Activated T-cell treated with anti-CD3 and anti-CD28 coated beads, Interleukin-2, amount 50 U/mL, for 72 hours (primary cell): ENCODE measurements around the gene RASAL1. TPM values are rescaled to one million over a fixed set of nuclear protein-coding genes. Genes with fewer than 3 reads are reported as not detected.
"Not testable (repeated sequence)": the region's sequence is repeated elsewhere in the genome, so short reads cannot be mapped to it uniquely, and the experiment has no call there.

Source experiments
- ATAC-seq, 2 donors: fragments of 150-1000 bp; cut with Tn5 transposase; replicated peaks in 1 of 2; 2 replicates each; pipeline ENCODE4 v1.10.0; 2021; ENCODE audit warnings: moderate library complexity in 2 of 2, mild to moderate bottlenecking in 1 of 2
- DNase-seq, 2 donors: peaks; one replicate each; pipeline ENCODE4 v3.0.0; 2021 to 2022; ENCODE audit warnings: mixed read lengths in 1 of 2
- H3K27ac Mint-ChIP-seq: one replicate; pipeline ENCODE4 v1.8.0; 2022; ENCODE audit warnings: mild to moderate bottlenecking, moderate library complexity, mixed read lengths
- H3K27me3 Mint-ChIP-seq: one replicate; pipeline ENCODE4 v1.8.0; 2022; ENCODE audit warnings: low read depth, mixed read lengths
- H3K36me3 Mint-ChIP-seq, 2 donors: one replicate each; pipeline ENCODE4 v1.8.0; 2022; ENCODE audit warnings: mixed read lengths in 2 of 2, mild to moderate bottlenecking in 1 of 2; ENCODE audit not compliant: insufficient read depth in 2 of 2
- H3K4me1 Mint-ChIP-seq: one replicate; pipeline ENCODE4 v1.8.0; 2022; ENCODE audit warnings: low read depth, mixed read lengths
- H3K4me3 Mint-ChIP-seq, 2 donors: one replicate each; pipeline ENCODE4 v1.8.0; 2022; ENCODE audit warnings: mild to moderate bottlenecking in 2 of 2, mixed read lengths in 2 of 2, moderate library complexity in 2 of 2
- H3K9me3 Mint-ChIP-seq, 2 donors: one replicate each; pipeline ENCODE4 v1.8.0; 2022; ENCODE audit warnings: mixed read lengths in 2 of 2
- total RNA-seq, 2 donors: library from RNA; stranded (reverse); gene quantifications; one replicate each; pipeline ENCODE4 v1.2.3, GENCODE V29; 2022

Gene RASAL1
- total RNA-seq, 2 donors from 2014 or later, result 6.7 to 13.4 TPM

DNA sequence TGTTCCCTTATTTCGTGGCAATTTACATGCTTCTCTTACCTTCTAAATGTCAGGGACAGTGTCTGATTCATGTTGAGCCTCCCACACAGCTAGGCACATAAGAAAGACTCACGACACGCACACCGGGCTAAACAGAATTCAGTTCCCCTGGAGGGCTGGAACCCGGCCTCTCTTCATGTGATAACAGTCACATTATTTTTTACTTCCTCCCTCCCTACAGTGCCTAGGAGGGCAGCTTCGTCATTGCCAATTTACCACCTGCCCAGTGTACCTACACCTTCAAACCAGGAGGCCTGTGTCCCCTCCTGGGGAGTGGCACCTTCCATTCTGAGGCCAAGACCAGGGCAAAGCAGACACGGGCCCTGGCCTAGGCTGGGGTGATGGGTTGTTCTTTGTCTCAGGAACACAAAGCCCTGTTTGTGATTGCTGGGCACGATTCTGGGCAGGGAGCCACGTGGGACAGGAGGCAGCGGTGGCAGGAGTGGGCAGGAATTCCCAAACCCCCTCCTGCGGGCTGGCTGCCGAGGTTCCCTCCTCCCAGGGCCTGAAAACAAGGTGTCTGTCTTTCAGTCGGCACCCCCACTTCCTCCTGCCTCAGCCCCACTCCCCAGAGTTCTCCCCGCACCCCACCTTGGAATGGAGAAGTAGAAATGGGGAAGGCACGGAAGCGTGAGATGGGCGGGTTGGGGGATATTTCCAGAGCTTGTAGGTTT is 6.8 kb upstream of the RASAL1 start:
- Mint-ChIP-seq H3K9me3 (no peaks in the 10 kb centered on the region), H3K4me3 (peak overlapping the region in 1 of 2 donors; percentile 4), H3K27ac (peak overlapping the region; percentile 40), H3K36me3 (no peaks in the 10 kb centered on the region), H3K4me1 (peaks cover 15% of the 10 kb centered on the region), H3K27me3 (peaks cover 2% of the 10 kb centered on the region)
- ATAC-seq (peak; percentile 88 to 90), DNase-seq (peak; percentile 21 to 32)

DNA sequence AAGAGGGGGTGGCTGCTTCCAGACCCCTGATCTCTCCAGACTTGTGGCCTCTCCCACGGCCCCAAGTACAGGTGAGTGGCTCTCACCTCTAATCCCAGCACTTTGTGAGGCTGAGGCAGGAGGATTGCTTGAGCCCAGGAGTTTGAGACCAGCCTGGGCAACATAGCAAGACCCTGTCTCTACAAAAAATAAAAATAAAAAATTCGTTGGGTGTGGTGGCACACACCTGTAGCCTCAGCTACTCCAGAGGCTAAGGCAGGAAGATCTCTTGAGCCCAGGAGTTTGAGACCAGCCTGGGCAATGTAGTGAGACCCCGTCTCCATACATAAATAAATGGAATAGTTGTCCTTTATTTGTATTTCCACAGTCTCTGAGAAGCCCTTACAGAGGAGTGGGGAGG is 6.2 kb upstream of the RASAL1 start:
- not testable (repeated sequence) for H3K9me3 Mint-ChIP-seq, H3K27me3 Mint-ChIP-seq, ATAC-seq, H3K36me3 Mint-ChIP-seq, DNase-seq, H3K27ac Mint-ChIP-seq
- Mint-ChIP-seq H3K4me3 (peak overlapping the region in 1 of 2 donors; percentile 4), H3K4me1 (peaks cover 18% of the 10 kb centered on the region)

DNA sequence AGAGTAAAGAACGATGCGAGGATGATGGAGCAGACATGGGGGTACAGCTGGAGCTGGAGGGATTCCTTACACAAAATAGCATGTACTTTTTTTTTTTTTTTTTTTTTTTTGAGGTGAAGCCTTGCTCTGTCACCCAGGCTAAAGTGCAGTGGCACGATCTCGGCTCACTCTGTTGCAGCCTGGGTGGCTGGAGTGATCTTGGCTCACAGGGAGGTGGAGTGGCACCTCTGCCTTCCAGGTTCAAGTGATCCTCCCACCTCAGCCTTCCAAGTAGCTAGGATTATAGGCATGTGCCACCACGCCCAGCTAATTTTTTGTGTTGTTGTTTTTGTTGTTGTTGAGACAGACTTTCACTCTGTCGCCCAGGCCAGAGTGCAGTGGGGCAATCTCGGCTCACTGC is 5.1 kb upstream of the RASAL1 start:
- Mint-ChIP-seq H3K36me3 (no peaks in the 10 kb centered on the region), H3K27ac (peak overlapping the region; percentile 40), H3K27me3 (no peaks in the 10 kb centered on the region), H3K4me1 (peaks cover 29% of the 10 kb centered on the region), H3K9me3 (no peaks in the 10 kb centered on the region), H3K4me3 (no peak overlapping the region)
- ATAC-seq (no peak), DNase-seq (no peak)

DNA sequence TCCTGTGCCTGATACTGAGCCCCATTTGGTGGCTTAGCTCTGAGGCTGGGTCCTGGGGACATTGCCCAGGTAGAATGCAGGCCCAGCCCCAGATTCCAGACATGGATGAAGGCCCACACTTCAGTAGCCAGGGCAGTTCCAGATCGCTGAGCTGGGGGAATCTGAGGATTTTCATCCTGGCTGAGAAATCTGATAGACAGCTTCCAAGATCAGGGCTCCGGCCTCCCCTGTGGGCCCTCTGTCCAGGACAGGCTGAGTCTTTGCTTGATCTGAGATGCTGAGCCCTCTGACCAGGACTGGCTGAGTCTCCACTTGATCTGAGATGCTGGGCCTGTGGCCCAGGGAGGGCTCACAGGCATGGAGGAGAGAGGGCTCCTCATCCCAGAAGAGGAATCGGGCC is 3.3 kb upstream of the RASAL1 start:
- no peaks in the 10 kb centered on the region for H3K36me3 Mint-ChIP-seq
- no peaks in the 10 kb centered on the region for H3K9me3 Mint-ChIP-seq
- no peak overlapping the region for H3K4me3 Mint-ChIP-seq
- H3K27me3 Mint-ChIP-seq, result no peaks in the 10 kb centered on the region
- DNase-seq, result no peak
- peaks cover 37% of the 10 kb centered on the region for H3K4me1 Mint-ChIP-seq
- ATAC-seq, result no peak
- H3K27ac Mint-ChIP-seq, result no peak overlapping the region

DNA sequence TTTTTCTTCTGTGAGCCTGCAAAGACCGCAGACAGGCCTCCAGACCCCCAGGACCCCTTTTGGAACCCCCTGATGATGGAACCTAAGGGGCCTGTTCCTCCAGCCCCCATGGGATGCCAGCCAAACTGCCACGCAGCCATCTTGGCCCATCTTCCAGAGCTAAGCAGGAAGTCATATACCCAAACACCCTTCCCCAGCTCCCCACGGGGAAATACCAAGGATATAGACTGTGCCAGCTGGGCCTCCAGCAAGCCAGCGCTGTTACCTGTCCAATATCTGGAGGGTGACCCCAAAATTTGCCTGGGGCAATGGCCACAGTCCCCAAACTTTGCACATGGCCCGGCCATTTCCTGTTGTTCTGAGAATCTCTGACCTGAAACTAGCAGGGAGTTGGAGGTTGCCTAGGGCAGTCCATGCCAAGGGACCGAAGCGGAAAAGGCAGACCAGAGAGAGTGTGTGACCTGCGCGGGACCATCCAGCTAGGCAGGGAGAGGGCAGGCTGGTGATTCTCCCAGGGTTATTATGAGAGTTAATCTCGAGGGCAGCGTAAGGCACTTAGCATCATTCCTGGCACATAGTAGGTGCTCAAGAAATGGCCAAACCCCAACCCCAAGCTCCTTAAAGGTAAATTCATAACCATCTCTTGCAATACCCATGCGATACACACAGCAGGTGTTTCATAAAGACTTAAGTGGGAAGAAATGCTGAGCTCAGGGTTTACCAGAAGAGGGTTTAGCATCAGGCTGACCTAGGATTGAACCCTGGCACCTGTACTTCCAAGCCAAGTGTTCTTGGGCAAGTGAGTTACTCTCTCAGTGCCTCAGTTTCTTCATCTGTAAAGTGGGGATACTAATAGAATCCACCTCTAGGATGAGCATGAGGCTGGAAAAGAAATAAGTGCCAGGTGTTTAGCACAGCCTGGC is 2.6 kb upstream of the RASAL1 start:
- no peak overlapping the region for H3K27ac Mint-ChIP-seq
- ATAC-seq (no peak), DNase-seq (no peak)
- no peaks in the 10 kb centered on the region for H3K27me3 Mint-ChIP-seq
- H3K9me3 Mint-ChIP-seq, result no peaks in the 10 kb centered on the region
- peaks cover 37% of the 10 kb centered on the region for H3K4me1 Mint-ChIP-seq
- no peaks in the 10 kb centered on the region for H3K36me3 Mint-ChIP-seq
- H3K4me3 Mint-ChIP-seq, result no peak overlapping the region

DNA sequence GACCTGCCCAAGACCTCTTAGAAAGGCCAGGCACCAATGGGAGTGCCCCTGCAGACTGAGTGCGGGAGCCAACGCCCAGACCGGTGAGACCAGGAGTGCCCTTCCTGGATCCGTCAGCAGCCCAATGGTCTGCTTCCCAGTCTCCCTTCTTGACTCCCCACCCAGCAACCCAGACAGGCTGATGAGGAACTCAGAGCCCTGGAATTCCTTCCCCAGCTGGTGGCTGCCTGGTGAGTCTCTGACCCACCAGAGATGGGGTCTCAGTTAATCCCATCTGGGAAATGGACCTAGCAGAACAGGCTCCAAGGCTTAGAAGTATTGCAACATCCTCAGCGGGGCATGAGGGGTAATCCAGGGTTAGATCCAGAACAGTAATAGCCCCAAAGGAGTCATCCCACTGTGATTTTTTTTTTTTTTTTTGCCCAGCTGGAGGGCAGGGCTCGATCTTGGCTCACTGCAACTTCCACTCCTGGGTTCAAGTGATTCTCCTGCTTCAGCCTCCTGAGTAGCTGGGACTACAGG is 1.5 kb upstream of the RASAL1 start:
- no peak overlapping the region for H3K27ac Mint-ChIP-seq
- peaks cover 33% of the 10 kb centered on the region for H3K4me1 Mint-ChIP-seq
- H3K27me3 Mint-ChIP-seq, result no peaks in the 10 kb centered on the region

DNA sequence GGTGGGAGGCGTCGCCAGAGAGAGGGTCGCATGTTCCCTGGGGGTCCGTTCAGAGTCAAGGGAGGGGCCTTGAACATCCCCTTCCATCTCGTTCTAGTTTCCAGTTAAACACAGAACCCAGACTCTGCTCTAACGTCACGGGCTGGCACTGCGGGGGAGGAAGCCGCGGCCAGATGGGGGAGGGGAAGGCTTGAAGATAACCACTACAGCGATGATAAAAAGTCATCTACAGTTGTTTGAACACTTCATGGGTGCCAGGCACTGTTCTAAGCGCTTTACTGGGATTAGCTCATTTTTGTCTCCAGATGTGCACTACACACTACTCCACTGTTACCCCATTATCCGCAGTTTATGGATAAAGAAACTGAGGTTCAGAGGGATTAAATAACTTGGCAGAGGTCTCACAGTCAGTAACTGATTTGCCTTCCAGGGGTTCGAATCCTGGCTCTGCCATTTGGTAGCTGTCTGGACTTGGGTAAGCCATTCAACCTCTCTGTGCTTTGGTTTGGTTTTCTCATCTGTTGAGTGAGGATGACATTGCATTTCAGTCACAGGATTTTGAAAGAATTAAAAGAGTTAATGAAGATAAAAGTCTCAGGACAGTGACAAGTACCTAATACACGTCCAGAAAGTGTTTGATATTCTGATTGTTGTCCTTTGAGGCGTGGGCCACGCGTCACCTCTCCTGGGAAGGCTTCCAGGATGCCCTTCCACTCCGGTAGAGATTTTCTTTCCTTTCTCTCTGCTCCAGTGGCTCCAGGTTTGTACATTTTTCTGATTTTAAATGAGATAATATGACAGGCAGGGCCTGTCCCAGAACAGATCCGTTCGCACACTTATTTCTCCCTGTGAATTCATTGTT is 798 bp upstream of the RASAL1 start:
- Mint-ChIP-seq H3K4me1 (peaks cover 32% of the 10 kb centered on the region), H3K4me3 (peak overlapping the region; percentile 81 to 90), H3K27ac (peak overlapping the region; percentile 84), H3K36me3 (no peaks in the 10 kb centered on the region), H3K27me3 (no peaks in the 10 kb centered on the region), H3K9me3 (no peaks in the 10 kb centered on the region)
- DNase-seq (peak; percentile 83 to 85), ATAC-seq (peak; percentile 76 to 78)

More for the DNA sequence above, 1.5 kb upstream of the RASAL1 start:
- DNase-seq (no peak), ATAC-seq (no peak)
- H3K36me3 Mint-ChIP-seq, result no peaks in the 10 kb centered on the region
- H3K9me3 Mint-ChIP-seq, result no peaks in the 10 kb centered on the region
- H3K4me3 Mint-ChIP-seq, result peak overlapping the region in 1 of 2 donors; percentile 81

DNA sequence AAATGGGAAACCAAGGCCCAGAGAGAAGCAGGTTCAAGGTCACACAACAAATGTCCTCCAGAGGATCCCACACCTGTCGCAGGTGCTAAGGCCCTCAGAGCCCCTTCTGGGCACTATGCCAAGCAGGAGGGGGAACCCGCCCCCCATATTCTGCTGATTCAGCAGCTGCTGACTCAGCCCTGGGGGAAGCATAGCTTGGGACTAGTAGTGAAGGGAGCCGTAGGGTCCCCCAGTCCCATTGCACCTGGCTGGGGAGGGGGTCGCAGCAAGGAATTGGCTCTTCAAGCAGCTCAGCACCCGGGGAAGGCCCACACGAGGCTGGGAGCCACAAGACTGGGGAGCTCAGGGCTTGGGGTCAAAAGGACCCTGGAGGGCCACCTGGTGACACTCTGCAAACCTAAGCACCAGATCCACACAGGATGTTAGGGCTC is 1.0 kb downstream of the RASAL1 start:
- H3K36me3 Mint-ChIP-seq, result no peaks in the 10 kb centered on the region
- DNase-seq, result no peak
- H3K4me1 Mint-ChIP-seq, result peaks cover 33% of the 10 kb centered on the region
- H3K9me3 Mint-ChIP-seq, result no peaks in the 10 kb centered on the region
- no peaks in the 10 kb centered on the region for H3K27me3 Mint-ChIP-seq
- ATAC-seq, result no peak
- peak overlapping the region; percentile 81 to 90 for H3K4me3 Mint-ChIP-seq
- no peak overlapping the region for H3K27ac Mint-ChIP-seq

DNA sequence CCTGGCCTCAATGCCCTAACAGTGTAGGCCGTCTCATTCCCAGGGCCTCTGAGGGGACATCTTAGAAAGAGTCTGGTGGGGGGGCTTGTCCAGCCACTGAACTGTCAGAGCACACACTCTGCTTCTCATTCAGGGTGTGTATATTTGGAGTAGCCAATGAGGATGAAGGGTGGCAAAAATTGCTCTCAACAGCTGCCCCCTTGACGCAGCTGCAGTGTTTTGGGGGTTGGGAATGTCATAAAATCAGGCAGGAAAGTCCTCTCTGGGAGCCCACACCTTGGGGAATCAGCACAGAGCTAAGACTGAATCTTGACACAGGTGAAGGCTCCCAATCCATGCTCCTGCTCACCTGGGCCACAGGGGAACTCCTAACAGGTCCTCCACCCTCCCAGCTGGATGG is 1.5 kb downstream of the RASAL1 start:
- H3K27me3 Mint-ChIP-seq, result no peaks in the 10 kb centered on the region

DNA sequence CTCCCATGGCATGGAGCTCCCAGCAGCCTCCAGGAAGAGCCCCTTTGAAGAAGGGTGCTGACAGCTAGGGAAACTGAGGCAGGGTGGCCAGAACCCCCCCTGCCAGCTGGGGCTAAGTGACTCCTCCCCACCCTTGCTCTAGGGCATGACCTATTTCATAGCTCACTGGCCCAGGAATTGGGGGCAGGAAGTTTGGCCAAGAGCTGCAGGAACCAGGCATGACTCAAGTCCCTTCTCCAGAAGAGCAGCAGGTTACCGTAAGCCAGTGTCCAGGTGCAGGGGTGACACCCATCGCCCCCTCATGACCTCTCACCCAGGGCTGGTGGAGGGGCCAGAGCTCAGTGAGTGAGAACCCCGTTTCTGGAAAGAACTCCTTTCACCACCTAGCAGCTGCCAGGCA is 1.9 kb downstream of the RASAL1 start:
- DNase-seq (no peak), ATAC-seq (no peak)
- H3K4me3 Mint-ChIP-seq, result peak overlapping the region in 1 of 2 donors; percentile 81
- H3K4me1 Mint-ChIP-seq, result peaks cover 35% of the 10 kb centered on the region
- no peaks in the 10 kb centered on the region for H3K27me3 Mint-ChIP-seq
- no peaks in the 10 kb centered on the region for H3K36me3 Mint-ChIP-seq
- H3K27ac Mint-ChIP-seq, result no peak overlapping the region
- H3K9me3 Mint-ChIP-seq, result no peaks in the 10 kb centered on the region

More for the DNA sequence above, 1.5 kb downstream of the RASAL1 start:
- Mint-ChIP-seq H3K4me1 (peaks cover 33% of the 10 kb centered on the region), H3K4me3 (peak overlapping the region in 1 of 2 donors; percentile 81), H3K27ac (no peak overlapping the region), H3K9me3 (no peaks in the 10 kb centered on the region), H3K36me3 (no peaks in the 10 kb centered on the region)
- DNase-seq (no peak), ATAC-seq (no peak)

DNA sequence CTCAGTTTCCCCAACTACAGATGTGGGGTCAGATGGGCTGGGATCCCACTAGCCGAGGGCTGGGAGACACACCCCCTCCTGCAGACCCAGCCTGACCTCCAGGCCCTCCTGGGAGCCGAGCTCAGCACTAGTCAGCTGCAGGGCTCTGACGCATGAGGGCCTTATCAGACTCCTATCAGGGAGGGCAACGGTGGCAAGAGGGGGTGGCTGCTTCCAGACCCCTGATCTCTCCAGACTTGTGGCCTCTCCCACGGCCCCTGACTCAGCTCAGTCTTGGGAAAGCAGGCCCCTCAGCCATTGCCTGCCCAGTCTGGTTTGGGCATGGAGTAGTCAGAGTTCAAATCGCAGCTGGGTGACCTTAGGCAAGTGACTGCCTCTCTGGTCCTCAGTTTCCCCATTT is 2.5 kb downstream of the RASAL1 start:
- H3K4me3 Mint-ChIP-seq, result no peak overlapping the region
- H3K27me3 Mint-ChIP-seq, result no peaks in the 10 kb centered on the region
- peaks cover 37% of the 10 kb centered on the region for H3K4me1 Mint-ChIP-seq
- ATAC-seq, result no peak
- H3K27ac Mint-ChIP-seq, result no peak overlapping the region
- no peak for DNase-seq
- no peaks in the 10 kb centered on the region for H3K36me3 Mint-ChIP-seq
- H3K9me3 Mint-ChIP-seq, result no peaks in the 10 kb centered on the region

DNA sequence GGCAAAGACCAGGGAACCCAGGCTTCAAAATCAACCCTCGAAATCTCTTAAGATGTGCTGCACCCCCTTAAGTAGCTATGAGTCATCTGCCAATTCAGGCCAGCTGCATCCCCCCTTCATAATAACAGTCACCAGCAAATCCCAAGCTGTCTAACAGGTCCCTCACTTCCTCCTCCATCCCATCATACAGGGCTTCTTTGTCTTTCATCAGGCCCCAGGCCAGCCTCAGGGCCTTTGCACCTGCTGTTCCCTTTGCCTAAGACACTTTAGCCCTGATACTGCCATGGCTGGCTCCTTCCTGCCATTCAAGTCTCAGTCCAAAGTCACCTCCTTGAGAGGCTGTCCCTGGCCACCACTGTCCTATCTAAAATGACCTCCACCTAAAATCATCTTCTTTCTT is 4.0 kb downstream of the RASAL1 start:
- Mint-ChIP-seq H3K4me1 (peaks cover 29% of the 10 kb centered on the region), H3K36me3 (no peaks in the 10 kb centered on the region), H3K27ac (no peak overlapping the region), H3K9me3 (no peaks in the 10 kb centered on the region), H3K27me3 (no peaks in the 10 kb centered on the region), H3K4me3 (no peak overlapping the region)
- ATAC-seq (no peak), DNase-seq (no peak)
